GM21360 (cell line): Measurements from ENCODE around the gene CEP63.

Source experiments
- ATAC-seq: cut with Tn5 transposase; IDR thresholded peaks from one replicate; pipeline ENCODE4 v1.9.1; 2021; ENCODE audit warnings: mild to moderate bottlenecking, moderate library complexity; ENCODE audit not compliant: unreplicated experiment

The CEP63 gene

DNA sequence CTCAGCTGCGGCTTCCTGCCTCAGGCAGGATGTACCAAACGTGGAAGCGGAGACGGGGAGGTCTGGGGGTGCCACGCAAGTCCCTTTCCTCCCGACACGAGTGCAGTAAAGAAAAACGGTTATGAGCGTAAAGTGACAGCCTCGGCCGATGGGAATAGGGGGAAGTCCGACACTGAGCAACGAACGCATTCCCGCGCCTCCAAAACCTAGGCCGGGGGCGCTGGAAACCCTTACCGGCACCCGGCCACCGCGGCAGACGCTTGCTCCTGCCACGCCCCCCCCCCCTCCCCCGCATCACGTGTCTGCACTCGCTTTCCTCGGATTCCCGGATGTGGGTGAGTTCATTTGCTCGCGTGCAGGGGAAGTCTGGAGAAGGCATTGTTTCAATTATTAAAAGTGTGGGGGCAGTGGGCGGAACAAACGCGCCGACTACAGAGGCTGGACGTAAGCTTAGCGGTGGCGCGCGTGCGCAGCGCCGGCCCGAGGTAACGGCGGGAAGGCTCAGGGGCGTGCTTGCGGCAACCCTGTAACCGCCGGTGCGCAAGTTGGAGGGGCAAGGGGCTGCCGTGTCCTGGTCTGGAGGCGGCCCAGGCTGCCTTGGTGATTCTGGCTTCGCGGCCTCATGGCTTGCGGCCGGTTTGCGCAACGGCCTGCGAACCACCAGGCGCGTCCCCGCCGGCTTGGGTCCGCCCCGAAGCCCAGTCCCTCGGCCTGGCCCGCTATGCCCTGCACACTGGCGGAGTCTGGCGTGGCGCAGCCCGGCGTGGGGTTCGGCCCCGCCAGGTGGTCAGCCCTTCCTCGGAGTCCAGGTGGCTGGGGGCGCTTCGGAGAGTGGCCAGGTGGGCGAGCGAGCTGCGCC lies at the start of gene CEP63, which contains the start of gene ANAPC13:
Gene CEP63 (plus strand): TSS at position 340 of the 859 bp plus-strand sequence. CDS start 9,264 bp downstream, outside the sequence.
Gene ANAPC13 (minus strand): TSS at position 268 of the 859 bp plus-strand sequence. CDS start 3,081 bp downstream, outside the sequence.
- ATAC-seq: peak; percentile 77

DNA sequence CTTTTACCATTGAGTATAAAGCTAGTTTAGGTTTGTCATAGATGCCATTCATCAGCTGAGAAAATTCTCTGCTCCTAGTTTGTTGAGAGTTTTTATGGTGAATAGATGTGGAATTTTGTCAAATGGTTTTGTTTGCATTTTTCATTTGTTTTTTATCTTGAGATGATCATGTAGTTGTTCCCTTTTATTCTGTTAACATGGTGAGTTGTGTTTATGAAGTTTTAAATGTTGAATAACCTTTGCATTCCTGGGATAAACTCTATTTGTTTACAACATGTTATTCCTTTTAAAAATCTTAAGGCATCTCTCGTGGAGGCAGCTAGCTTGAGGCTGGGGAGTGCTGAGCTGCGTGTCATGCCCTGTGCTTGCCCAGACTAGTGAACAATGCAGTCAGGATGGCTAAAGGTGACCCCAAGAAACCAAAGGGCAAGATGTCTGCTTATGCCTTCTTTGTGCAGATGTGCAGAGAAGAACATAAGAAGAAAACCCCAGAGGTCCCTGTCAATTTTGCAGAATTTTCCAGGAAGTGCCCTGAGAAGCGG lies 48.6 kb upstream of the CEP63 start:
- ATAC-seq: no peak

DNA sequence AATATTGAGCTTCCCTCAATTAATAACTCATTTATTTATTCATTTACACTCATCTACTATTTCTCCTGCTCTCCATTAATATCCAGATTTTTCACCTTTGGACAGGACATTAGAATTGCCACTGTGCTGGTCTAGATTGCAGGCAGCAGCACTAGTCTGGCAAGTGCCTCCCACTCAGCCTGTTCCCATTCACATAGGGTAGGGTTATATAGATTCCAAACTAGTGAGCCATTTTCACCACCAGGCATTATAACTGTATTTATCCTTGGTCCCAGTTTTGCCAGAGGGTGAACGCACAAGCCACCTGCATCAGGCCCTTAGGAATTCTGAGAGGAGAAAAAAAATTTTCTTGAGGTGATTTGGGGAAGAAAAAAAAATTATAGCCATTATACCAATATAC lies 44.5 kb upstream of the CEP63 start:
- ATAC-seq: no peak

DNA sequence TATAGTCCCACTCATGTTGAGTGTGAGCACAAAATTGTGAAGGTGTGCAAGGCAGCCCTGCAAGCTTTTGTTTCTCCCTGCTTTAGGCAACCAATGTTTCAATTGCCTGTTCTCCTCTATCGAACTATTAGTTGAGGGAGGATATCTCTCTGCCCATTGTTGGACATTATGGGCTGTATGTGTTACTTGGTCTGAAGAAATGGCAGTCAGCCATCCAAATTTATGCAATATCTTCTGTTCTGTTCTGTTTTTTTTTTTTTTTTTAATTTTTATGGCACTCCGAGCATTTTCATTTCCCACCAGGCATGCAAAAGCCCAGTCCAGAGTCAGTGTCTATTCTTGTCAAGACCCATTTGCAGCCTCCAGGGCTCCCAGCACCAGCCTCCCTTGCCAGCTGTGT lies 44.0 kb upstream of the CEP63 start:
- no peak for ATAC-seq

DNA sequence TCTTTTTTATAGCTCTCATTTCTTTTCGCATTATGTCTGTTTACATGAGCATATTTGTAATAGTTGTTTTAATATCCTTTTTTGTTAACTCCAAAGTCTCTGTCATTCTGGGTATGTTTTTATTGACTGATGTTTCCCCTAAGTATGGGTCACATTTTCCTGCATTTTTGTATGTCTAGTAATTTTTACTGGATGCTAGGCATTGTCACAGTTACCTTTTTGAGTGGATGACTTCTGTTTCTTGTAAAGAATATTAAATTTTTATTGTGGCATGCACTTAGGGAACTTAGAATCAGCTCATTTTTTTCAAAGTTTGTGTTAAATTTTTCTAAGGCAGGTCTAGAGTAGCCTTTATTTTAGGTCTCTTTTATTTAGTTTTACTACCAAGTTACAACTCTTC lies 40.8 kb upstream of the CEP63 start:
- no peak for ATAC-seq

DNA sequence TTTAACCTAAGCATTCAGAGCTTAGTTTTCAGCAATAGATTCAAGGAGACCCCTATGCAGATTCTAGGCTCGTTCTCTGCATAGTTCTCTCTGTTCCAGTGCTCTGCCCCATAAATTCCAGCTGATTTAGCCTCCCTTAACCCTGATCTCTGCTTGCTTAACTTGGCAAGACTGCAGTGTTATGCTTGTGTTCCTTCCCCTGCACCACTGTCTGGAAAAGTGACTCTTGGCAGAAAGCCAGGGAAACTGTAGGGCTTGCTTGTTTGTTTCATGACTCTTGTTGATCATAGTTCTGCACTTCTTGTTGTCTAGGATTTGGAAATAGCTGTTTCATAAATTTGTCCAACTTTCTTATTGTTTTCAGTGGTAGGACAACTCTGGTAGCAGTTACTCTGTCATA lies 40.2 kb upstream of the CEP63 start:
- no peak for ATAC-seq

DNA sequence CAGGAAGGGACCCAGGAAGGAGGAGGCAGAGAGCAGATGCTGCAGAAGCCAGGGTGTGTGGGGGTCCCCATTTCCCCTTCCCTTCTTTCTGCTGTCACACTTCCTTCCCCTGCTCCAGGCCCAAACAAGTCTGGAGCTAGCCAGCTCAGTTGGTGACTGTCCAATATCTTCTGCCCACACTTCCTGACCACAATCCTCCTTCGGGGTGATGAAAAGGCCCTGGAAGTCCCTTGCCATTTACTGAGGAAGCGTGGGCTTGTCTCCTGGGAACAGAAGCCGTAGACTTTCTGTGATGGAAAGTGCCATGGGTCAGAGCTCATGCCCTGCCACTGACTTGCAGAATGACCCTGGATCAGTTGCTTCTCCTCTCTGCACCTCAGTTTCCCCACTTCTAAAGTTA lies 39.1 kb upstream of the CEP63 start:
- ATAC-seq: no peak

DNA sequence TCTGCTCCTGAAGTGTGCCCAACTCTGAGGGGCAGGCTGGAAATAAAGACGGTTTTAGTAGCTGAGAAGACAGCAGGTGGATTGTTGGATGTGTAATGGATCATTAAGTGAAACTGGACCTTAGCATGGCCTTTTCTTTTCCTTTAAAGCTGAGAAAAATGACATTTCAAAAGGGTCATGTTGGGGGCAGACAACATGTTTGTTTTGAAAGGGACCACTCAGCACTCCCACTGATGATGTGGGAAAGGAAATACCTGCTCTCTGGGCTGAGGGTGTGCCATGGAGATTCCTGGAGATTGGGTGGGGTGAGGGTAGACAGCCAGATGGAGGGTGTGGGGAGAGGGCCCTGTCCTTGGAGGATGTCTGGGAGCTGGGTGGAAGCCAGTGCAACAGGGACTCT lies 38.5 kb upstream of the CEP63 start:
- ATAC-seq: no peak

DNA sequence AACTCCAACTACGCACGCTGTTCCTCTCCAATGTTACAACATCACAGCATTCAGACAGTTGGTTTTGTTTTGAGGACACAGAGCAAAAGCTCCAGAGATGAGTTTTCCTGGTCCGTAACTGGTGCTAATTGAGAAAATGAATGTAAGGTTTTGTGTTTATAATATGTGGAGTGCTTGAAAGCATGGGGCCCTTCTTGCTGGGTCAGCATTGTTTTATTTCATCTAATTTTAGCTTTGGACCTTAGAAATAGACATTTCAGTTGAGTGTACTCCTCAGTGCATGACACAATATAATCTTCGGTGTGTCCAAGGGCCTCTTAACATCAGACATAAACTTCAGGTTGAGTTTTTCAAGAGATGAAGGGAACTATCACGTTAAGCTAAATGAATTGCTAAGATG lies 37.2 kb upstream of the CEP63 start:
- ATAC-seq: no peak

DNA sequence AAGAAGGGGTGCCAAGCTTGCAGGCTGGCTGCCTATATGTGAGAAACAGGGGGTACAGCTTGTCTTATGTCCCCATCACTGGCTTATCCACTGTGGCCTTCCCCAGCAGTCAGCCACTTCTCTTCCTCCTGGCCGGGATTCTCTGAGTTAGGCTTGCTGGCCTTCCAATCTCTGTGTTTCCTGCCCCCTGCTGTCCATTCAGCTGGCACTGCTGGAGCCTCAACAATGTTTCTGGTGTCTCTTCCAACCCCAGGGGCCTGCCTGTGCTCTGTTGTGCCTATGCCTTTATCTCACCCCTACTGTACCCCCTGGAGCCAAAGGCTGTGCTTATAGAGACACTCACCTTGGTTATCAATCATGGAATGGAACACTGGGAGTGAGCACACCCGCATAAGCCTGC lies 36.6 kb upstream of the CEP63 start:
- no peak for ATAC-seq

DNA sequence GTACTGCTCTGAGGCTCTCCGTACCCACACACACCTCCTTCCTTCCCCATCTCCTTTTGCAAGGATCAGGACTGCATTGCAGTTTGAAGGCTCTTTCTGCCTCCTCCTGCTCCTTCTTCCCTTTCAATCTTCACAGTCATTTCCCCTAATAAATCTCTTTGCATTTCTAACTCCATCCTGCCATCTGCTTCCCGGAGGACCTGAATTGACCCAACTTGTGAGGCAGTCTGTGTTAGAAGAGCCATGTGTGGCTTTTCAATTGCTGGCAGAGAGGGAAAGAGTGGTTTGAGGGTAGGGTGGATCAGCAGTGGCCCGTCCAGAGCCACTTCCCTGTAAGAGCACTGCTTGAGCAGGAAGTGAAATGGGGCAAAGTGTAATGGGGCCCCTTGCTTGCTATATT lies 35.9 kb upstream of the CEP63 start:
- no peak for ATAC-seq

DNA sequence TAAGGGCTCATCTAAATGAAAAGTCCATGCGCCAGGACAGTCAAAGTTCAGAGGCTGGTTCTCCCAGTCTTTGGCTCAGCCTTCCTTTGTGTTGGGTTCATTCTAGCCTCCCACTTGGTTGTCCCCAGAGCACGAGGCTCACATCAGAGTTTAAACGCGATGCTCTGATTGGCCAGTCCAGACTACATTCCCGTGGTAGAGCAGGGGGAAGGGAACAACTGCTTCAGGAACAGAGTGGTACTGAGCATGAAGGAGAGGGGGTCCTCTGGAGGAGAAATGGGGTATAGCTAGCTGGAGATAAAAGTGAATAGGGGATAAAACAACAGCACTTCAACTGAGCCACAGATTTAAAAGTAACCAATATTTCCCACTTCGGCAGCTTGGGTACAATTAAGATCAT lies 32.2 kb upstream of the CEP63 start:
- ATAC-seq: no peak

DNA sequence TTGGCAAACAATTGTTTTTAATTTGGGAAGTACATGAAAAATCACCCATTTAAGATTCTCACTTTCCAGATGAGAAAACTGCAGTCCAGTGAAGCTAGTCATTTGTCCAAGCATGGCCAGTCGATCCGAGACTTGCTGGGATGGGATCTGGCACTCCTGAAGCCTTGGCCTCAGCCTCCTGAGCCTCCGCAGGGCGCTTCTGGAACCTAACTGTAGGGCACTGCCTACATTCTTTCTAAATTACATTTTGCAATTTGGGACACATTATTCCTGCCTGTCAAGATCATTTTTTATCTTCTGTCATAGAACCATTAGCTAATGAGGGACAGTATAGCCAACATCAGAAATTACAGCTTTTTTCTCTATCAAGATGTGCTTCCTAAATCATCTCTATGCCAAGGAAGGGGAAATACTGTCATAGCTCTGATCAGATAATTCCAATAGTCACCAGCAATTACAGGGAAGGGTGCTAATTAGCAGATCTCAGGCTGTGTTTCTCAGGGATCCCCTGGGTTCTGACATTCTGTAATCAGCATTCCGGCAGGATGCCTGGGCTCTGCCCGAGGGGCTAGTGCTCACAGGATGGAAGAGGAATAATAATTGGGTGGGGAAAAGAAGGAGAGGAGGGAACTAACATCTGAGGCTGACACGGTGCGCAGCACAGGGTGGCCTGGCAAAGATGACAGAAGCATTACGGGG lies 28.3 kb upstream of the CEP63 start:
- ATAC-seq: no peak

DNA sequence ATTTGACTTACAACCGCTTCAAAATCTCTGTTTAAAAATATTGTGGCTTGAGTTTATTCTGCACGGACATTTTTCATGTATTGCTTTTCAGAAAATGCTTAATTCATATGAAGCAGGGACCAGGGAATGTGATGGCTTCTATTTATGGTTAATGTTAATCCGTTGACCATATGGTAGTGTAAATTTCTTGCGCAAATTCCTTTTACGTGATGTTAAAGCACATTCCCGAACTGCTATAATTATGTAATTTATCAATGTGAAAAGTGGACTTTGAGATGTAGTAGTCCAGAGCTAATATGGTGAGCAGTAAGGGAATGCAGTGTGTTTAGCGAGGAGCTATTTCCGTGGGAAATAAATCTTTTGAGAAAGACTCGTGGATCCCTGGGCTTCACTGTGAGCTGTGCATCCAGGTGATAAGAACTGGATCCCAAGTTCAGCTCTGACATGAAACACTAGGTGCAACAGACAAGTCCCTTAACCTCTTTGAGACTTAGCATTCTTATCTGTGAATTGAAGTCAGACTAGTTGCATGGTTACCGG lies 27.4 kb upstream of the CEP63 start:
- ATAC-seq: no peak

DNA sequence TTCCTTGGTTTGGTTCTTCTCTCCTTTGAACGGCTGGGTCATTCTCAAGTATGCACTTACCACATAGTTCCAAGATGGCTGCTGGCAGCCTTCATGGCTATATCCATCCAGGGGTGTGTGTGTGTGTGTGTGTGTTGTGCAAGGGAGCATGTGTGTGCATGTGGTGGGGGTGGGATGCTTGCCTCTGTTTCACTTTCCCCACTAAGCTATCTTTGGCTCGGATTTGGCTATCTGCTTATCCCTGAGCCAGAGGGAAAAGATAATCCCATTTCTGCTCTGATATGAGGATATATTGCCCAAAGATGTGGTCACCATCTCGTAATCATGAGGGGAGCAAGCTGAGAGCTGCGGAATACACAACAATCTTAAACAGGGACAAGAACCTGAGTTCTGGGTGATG lies 26.3 kb upstream of the CEP63 start:
- no peak for ATAC-seq

DNA sequence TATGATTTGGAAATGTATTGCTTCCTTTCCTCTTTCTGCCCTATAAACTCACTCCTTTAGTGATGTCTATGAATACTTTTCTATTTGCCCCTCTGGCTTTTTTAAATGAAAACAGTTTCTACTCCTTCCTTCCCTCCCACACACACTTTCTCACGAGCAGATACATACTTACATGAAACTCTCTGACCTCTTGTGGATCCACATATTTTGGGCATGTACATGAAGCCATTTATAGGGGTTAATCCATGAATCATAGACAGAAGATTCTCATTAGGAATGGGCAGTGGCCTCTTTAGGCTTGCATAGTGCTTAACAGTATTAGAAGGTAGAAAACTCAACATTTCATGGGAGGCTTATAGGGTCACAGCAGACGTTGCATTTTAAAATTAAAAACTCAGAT lies 24.9 kb upstream of the CEP63 start:
- ATAC-seq: no peak

DNA sequence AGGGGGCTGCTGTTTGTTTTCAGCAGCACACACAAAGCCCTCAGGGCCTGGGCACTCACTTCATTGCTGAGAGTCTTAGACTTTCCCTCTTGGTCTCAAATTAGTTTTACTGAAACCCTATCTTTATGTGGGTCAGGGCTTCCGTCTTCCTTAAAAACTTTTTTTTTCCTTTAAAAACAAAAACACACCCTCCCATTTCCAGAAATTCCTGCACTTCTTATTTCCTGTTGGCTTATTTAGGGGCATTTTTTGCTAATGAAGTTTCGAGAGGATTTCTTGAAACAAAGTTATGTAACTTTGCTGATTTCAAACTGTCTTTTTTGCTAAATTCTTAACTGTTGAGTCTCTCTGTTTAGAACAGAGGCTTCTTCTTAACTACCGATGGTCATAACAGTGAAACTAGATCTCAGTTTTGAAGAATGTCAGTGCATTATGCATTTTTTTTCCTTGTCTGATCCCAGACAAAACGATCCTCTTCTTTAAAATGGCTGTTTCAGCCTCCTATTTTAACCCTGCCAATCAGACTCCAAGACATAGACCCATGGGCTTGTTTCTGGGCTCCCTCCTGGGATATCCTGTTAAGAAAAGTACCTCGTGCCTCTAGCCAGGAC lies 23.4 kb upstream of the CEP63 start:
- no peak for ATAC-seq

DNA sequence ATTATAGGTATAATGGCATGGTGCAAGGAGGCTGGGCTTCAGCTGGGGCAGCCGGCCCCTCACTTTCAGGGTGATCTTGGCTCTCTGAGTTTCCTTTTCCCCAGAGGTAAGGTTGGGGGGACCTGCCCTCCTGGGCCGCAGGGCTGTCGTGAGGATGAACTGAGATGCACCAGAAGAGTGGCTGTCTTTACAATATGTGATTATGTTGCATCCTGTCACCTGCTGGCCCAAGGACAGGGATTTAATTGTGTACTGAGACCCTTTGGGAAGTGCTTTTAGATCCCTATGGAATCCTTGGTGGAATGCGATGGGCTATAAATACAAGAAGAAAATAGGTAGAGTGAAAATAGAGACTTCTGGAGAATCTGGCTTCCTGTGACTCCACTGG lies 22.2 kb upstream of the CEP63 start:
- no peak for ATAC-seq

DNA sequence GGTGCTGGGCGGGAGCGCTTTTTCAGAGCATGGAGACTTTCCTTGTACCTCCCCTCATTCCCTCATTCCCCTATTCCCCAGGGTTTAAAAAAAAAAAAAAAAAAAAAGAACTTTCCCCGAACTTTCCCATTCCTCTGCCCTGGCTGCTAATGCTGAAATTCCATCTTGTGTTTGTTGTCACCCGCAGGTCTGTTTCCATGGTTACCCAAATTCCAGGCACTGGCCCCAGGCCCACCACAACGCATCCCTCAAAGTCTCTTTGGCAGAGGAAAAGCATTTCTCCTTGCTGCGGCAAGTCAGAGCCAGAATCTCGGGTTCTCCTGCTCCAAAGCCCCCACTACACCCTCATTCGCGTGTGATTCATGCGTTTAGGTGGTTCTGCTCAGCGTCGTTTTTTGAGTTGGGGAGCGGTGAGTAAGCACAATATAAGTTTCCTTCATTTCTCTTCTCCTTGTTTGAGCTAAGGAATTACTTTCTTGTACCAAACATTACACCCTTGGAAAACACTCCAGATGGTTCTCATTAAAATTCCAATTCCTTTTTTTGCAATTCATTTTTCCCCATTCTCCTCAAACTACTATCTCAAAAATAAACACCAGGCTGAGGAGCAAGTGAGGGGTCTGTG lies 21.7 kb upstream of the CEP63 start:
- ATAC-seq: no peak

DNA sequence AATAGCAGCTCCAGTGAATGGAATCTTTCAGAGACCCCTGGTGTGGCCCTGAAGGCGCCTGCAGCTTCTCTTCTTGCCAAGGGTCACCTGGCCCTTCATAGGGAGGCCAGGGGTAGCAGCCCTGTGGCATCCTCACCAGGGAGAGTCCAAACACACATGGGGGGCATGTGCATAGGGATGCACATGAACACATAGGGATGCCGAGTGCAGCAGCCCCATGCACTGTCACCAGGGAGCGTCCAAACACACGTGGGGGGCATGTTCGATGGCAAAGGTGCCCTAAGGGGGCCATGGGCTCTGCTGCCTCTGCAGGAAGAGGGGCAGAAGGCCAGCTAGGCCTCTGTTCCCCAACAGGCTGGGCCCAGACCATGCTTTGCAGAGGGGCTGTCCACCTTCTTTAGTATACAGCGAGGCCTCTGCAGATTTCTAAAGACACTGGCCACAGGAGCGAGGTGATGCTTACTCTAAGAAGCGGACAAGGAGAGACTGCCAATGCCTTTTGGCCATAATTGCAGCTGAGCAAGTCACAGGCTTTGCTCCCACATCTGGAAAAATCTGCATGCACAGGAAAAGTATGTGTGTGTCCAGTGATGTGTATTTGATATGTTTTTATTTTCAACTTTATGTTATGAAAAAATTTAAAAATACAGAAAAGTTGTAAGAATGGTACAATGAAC lies 21.0 kb upstream of the CEP63 start:
- ATAC-seq: no peak
